Gastrocnemius medialis (tissue), 4 donors: ENCODE data around the gene CALR.
"Not testable (repeated sequence)": the region's sequence is repeated elsewhere in the genome, so short reads cannot be mapped to it uniquely, and the experiment has no call there.

Source experiments
- POLR2A ChIP-seq, 2 donors: fragments of 450-650 bp; IDR thresholded peaks; one replicate each; pipeline ENCODE4 v1.6.1; 2017; ENCODE audit warnings: antibody characterized with exemption in 2 of 2, mild to moderate bottlenecking in 2 of 2, moderate library complexity in 2 of 2
- TF ChIP-seq, protein P1 (sequence below), 5 experiments: fragments of 450-650 bp in 3 of 5; fragments of 200-600 bp in 2 of 5; sonication (generic) in 2 of 5; IDR thresholded peaks in 4 of 5; conservative IDR thresholded peaks in 1 of 5; 1 replicate in 4 of 5; 2 replicates in 1 of 5; pipeline ENCODE4 v1.5.1; 2016 to 2019; ENCODE audit warnings: antibody characterized with exemption in 5 of 5, mild to moderate bottlenecking in 3 of 5, moderate library complexity in 3 of 5

DNA sequence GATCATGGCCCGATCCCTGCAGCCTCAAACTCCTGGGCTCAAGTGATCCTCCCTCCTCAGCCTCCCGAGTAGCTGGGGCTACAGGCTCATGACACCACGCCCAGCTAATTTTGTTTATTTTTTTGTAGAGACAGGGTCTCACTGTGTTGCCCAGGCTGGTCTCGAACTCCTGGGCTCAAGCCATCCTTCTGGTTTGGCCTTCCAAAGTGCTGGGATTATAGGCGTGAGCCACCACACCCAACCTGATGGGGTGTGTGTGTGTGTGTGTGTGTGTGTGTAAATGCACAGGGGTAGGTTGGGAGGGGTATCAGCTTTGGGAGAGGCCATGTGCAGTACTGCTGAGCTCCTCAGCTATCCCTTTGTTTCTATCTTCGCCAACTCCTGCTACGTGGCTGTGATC lies 37.7 kb downstream of the CALR start:
- TF ChIP-seq, protein P1, sequence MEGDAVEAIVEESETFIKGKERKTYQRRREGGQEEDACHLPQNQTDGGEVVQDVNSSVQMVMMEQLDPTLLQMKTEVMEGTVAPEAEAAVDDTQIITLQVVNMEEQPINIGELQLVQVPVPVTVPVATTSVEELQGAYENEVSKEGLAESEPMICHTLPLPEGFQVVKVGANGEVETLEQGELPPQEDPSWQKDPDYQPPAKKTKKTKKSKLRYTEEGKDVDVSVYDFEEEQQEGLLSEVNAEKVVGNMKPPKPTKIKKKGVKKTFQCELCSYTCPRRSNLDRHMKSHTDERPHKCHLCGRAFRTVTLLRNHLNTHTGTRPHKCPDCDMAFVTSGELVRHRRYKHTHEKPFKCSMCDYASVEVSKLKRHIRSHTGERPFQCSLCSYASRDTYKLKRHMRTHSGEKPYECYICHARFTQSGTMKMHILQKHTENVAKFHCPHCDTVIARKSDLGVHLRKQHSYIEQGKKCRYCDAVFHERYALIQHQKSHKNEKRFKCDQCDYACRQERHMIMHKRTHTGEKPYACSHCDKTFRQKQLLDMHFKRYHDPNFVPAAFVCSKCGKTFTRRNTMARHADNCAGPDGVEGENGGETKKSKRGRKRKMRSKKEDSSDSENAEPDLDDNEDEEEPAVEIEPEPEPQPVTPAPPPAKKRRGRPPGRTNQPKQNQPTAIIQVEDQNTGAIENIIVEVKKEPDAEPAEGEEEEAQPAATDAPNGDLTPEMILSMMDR (IDR thresholded peaks at IDR 0.05 in 4 of 5, conservative IDR thresholded peaks at IDR 0.05 in 1 of 5), result not testable (repeated sequence)
- not testable (repeated sequence) for TF ChIP-seq POLR2A (IDR thresholded peaks at IDR 0.05)
